ENCODE results near the gene FAM13A. TPM values are rescaled to one million over a fixed set of nuclear protein-coding genes. Genes with fewer than 3 reads are reported as not detected.

FAM13A gene
- total and polyA plus RNA-seq, 8 donors: 15.7 to 56.4 (median 38.1) TPM

- H3K27ac ChIP-seq: peak overlapping the region in 3 of 4 donors; percentile 5 to 80 (median 64)
- DNase-seq (peak in 3 of 6 donors; percentile 22 to 37 (median 24)), ATAC-seq (peak; percentile 59 to 81 (median 77)), FAIRE-seq (no peak)
- H3K27me3 ChIP-seq: no peaks in the 10 kb centered on the region
- peaks cover 5 to 41% (median 10%) of the 10 kb centered on the region in 3 donors for H3K4me1 ChIP-seq
- intact Hi-C loops (cut with DNase I): no loop called here
- H3K4me3 ChIP-seq: peak overlapping the region in 2 of 4 donors; percentile 5 to 17
- H3K36me3 ChIP-seq: no peaks in the 10 kb centered on the region
- TF ChIP-seq CTCF (IDR thresholded peaks at IDR 0.05): no peak
- WGBS, 2 donors: 33% methylated on average over 9 of the region's 9 CpGs
- H3K9me3 ChIP-seq: no peaks in the 10 kb centered on the region
These were observed 55.1 kb downstream of the FAM13A start for GRCh38 chr4:89001647-89002445.

- peak; percentile 26 for FAIRE-seq
- Histone ChIP-seq H3K4me1 (peaks cover 5 to 41% (median 10%) of the 10 kb centered on the region in 3 donors), H3K27ac (peak overlapping the region in 2 of 4 donors; percentile 64 to 80), H3K4me3 (no peak overlapping the region), H3K27me3 (no peaks in the 10 kb centered on the region), H3K36me3 (no peaks in the 10 kb centered on the region), H3K9me3 (no peaks in the 10 kb centered on the region)
- 58 to 68% methylated on average over 3 of the region's 3 CpGs for WGBS, 2 donors
- peak; percentile 53 to 82 (median 80) for ATAC-seq
- peak in 2 of 6 donors; percentile 28 to 32 for DNase-seq
- TF ChIP-seq CTCF (IDR thresholded peaks at IDR 0.05): no peak
- intact Hi-C loops (cut with DNase I): no loop called here
These were observed 56.1 kb downstream of the FAM13A start for GRCh38 chr4:89000844-89001360.

- DNase-seq (no peak), ATAC-seq (no peak), FAIRE-seq (no peak)
- TF ChIP-seq CTCF (IDR thresholded peaks at IDR 0.05): no peak
- Histone ChIP-seq H3K4me3 (no peak overlapping the region), H3K36me3 (no peaks in the 10 kb centered on the region), H3K9me3 (no peaks in the 10 kb centered on the region), H3K27me3 (no peaks in the 10 kb centered on the region), H3K4me1 (peaks cover 5 to 41% (median 10%) of the 10 kb centered on the region in 3 donors), H3K27ac (peak overlapping the region in 2 of 4 donors; percentile 64 to 80)
- WGBS, 2 donors: 90 to 95% methylated on average over 1 of the region's 1 CpG
- intact Hi-C loops (cut with DNase I): no loop called here
These were observed 56.6 kb downstream of the FAM13A start for GRCh38 chr4:89000382-89000781.

- FAIRE-seq: no peak
These were observed 57.5 kb downstream of the FAM13A start for GRCh38 chr4:88999392-88999930.

More at GRCh38 chr4:88999392-88999930, 57.5 kb downstream of the FAM13A start:
- no peak overlapping the region for H3K4me3 ChIP-seq
- ATAC-seq (no peak), DNase-seq (no peak)
- H3K27me3 ChIP-seq: no peaks in the 10 kb centered on the region
- peaks cover 5 to 41% (median 10%) of the 10 kb centered on the region in 3 donors for H3K4me1 ChIP-seq
- intact Hi-C loops (cut with DNase I): no loop called here
- H3K27ac ChIP-seq: peak overlapping the region in 1 of 4 donors; percentile 44
- 56 to 58% methylated on average over 2 of the region's 2 CpGs for WGBS, 2 donors
- H3K9me3 ChIP-seq: no peaks in the 10 kb centered on the region
- no peak for TF ChIP-seq CTCF (IDR thresholded peaks at IDR 0.05)
- H3K36me3 ChIP-seq: no peaks in the 10 kb centered on the region
